ENCODE results near the gene ARHGAP40.

DNA sequence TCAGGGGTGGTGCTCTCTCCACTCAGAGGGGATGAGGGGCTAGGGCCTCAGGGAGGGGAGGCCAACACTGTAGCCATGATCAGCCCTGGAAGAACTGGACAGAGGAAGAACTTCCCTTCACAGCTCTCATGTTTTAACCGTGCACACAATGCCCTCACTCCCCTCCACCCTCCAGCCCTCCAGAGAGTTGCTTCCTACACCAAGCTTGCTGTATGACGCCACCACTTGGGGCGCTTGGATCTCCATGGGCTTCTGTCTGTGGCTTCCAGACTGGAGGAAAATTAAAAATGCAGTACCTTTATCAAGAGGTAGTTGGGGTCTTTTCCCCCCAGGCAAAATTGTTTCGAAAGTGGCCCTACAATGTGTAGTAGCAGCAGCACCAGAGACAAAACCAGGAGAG lies 48.4 kb downstream of the ARHGAP40 start:
- TF ChIP-seq EZH2 (IDR thresholded peaks at IDR 0.05; ENCODE audit: insufficient read depth, poor library complexity, severe bottlenecking) (no peak), EZH2phosphoT487 (IDR thresholded peaks at IDR 0.05; ENCODE audit: insufficient read depth, low read depth) (no peak)

Measured in GM23248 (cell line).